Measurements from ENCODE around the gene CYFIP1. TPM values are rescaled to one million over a fixed set of nuclear protein-coding genes. Genes with fewer than 3 reads are reported as not detected.

CYFIP1 gene
- total and polyA plus RNA-seq, 2 of the 8 experiments (the other 6 are each of a cell fraction or from before 2014, with no cell fraction given) = 38.6 to 81.7 TPM

DNA sequence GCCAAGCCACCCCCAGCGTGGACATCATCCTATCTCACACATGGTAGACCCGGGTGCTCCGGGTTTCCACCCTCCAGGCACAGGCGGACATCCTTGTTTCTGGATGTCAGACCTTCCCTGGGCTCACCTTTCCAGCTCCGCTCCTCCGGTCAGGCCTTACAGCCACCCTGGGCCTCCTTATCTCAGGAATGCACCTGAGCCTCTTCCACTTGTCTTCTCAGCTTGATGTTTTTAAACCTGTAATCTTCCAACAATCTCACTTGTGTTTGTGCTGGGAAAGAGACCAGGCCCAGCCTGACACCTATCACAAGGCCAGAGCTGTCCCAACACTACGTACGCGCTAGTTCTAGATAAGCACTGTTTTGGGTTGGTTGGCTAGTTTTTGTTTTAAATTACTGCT is 87.8 kb downstream of the CYFIP1 start:
- H3K18ac ChIP-seq (ENCODE audit: extremely low read depth, low read length) = no peak overlapping the region
- POLR2A ChIA-PET (ENCODE audit: partially characterized antibody) = interaction anchor here (0.6 kb wide), 1 partner anchor 49 kb away, joined by 3 read pairs; no protein-coding TSS in a partner anchor
- H3K4me2 ChIP-seq (ENCODE audit: insufficient read depth in 1 of 2, low read depth in 2 of 2, low read length in 2 of 2) = no peak overlapping the region
- no peak for FAIRE-seq
- no peak overlapping the region for H3K56ac ChIP-seq (replicated peaks; ENCODE audit: insufficient read length, low read depth, low read length)
- CTCF ChIA-PET (ENCODE audit: partially characterized antibody) = interaction anchor here (0.6 kb wide), 1 partner anchor 58 kb away, joined by 3 read pairs; no protein-coding TSS in a partner anchor
- no peaks in the 10 kb centered on the region for H3K79me2 ChIP-seq (ENCODE audit: control insufficient read depth in 1 of 2, insufficient read depth in 2 of 2, low read length in 2 of 2)
- TF ChIP-seq CBX5 (IDR thresholded peaks at IDR 0.05; ENCODE audit: low read depth, low read length) (no peak), CTBP2 (IDR thresholded peaks at IDR 0.05; ENCODE audit: borderline replicate concordance, insufficient read depth, insufficient read length, low read length) (no peak), CREB1 (IDR thresholded peaks at IDR 0.05) (no peak), CBX8 (IDR thresholded peaks at IDR 0.05; ENCODE audit: borderline replicate concordance, low read depth, low read length) (no peak), NANOG (IDR thresholded peaks at IDR 0.05; ENCODE audit: insufficient read depth, low read depth, low read length, poor library complexity, severe bottlenecking) (no peak), YY1 (IDR thresholded peaks at IDR 0.05; ENCODE audit: low read depth, low read length) (no peak), ASH2L (IDR thresholded peaks at IDR 0.05; ENCODE audit: low read length) (no peak), BACH1 (IDR thresholded peaks at IDR 0.05; ENCODE audit: low read length) (no peak), JUND (IDR thresholded peaks at IDR 0.05; ENCODE audit: low read length) (no peak), POLR2A (IDR thresholded peaks at IDR 0.05; ENCODE audit: control extremely low read depth in 1 of 2, low read depth in 2 of 2, low read length in 2 of 2) (no peak)
- no peak overlapping the region for H3K4me3 ChIP-seq (ENCODE audit: extremely low read depth in 1 of 4, insufficient read depth in 2 of 4, low read depth in 3 of 4, low read length in 4 of 4)
- peaks cover 0 to 3% of the 10 kb centered on the region in 2 experiments for H4K20me1 ChIP-seq (replicated peaks in 1 of 2; ENCODE audit: control insufficient read depth in 1 of 2, insufficient read depth in 2 of 2, low read length in 2 of 2)
- H3K23me2 ChIP-seq (ENCODE audit: low read depth, low read length) = no peaks in the 10 kb centered on the region
- H2BK15ac ChIP-seq (ENCODE audit: low read length) = no peak overlapping the region
- no peak overlapping the region for H2BK20ac ChIP-seq (ENCODE audit: low read length)
- no peak overlapping the region for H3K23ac ChIP-seq (ENCODE audit: insufficient read length)
- H2AK5ac ChIP-seq (ENCODE audit: low read depth, low read length) = no peak overlapping the region
- no peak overlapping the region for H3K9ac ChIP-seq (replicated peaks in 1 of 4; ENCODE audit: extremely low read depth in 1 of 4, low read depth in 3 of 4, low read length in 3 of 4)
- H2BK120ac ChIP-seq (replicated peaks; ENCODE audit: low read depth, low read length) = no peak overlapping the region
- H2BK12ac ChIP-seq (ENCODE audit: low read depth, low read length) = no peak overlapping the region
- no peak overlapping the region for H4K91ac ChIP-seq (replicated peaks; ENCODE audit: insufficient read length, low read length)
- no peak overlapping the region for H3K4ac ChIP-seq (replicated peaks; ENCODE audit: insufficient read length, low read depth, low read length)
- no peak overlapping the region for H2BK5ac ChIP-seq (ENCODE audit: low read depth, low read length)
- H3K9me3 ChIP-seq (ENCODE audit: insufficient read depth in 2 of 2, low read depth in 1 of 2, low read length in 1 of 2) = no peaks in the 10 kb centered on the region
- H3K14ac ChIP-seq (ENCODE audit: insufficient read length) = no peak overlapping the region
- H2AFZ ChIP-seq (ENCODE audit: low read length) = no peak overlapping the region
- 87% methylated on average over 9 of the region's 9 CpGs; no CpG with 5 or more reads in 1 of the 2 experiments for WGBS, 2 experiments (ENCODE audit: extremely low coverage in 1 of 2, insufficient coverage in 1 of 2, insufficient read length in 1 of 2, insufficient replicate concordance in 2 of 2, low coverage in 1 of 2, low lambda C conversion rate in 2 of 2, missing lambda C conversion rate in 1 of 2)
- no peak overlapping the region for H3K27ac ChIP-seq (ENCODE audit: low read depth, low read length)
- H4K8ac ChIP-seq (ENCODE audit: extremely low read depth, insufficient read depth, low read length) = no peak overlapping the region
- no peak for DNase-seq (ENCODE audit: low read depth in 1 of 2, low spot score in 2 of 2)
- H3K4me1 ChIP-seq (replicated peaks in 1 of 4; ENCODE audit: control insufficient read depth in 3 of 4, insufficient read depth in 4 of 4, low read length in 3 of 4) = no peaks in the 10 kb centered on the region
- no peak overlapping the region for H4K5ac ChIP-seq (ENCODE audit: insufficient read length, low read depth, low read length)
- no peaks in the 10 kb centered on the region for H3K79me1 ChIP-seq (ENCODE audit: low read depth, low read length)
- peaks cover 0 to 2% (median 0%) of the 10 kb centered on the region in 4 experiments; a peak in 2 of 8 replicates for H3K36me3 ChIP-seq (ENCODE audit: control insufficient read depth in 2 of 4, insufficient read depth in 4 of 4, low read length in 3 of 4)
- no peaks in the 10 kb centered on the region for H3K27me3 ChIP-seq (replicated peaks in 1 of 4; ENCODE audit: control insufficient read depth in 3 of 4, extremely low read depth in 1 of 4, insufficient read depth in 3 of 4, low read length in 3 of 4)

All from H1 (cell line).